ENCODE data around the gene RNASE4. TPM values are rescaled to one million over a fixed set of nuclear protein-coding genes. Genes with fewer than 3 reads are reported as not detected.

The RNASE4 gene
- total and polyA plus RNA-seq, 10 donors = 0.89 to 19.9 (median 9.1) TPM

GRCh38 chr14:20711261-20711660 lies 26.9 kb downstream of the RNASE4 start:
- Histone ChIP-seq H3K27ac (no peak overlapping the region), H3K9me3 (peaks cover 0 to 6% (median 1%) of the 10 kb centered on the region in 8 donors), H3K27me3 (replicated peaks in 1 of 7) (no peaks in the 10 kb centered on the region), H3K36me3 (no peaks in the 10 kb centered on the region), H3K4me1 (peaks cover 0 to 52% (median 15%) of the 10 kb centered on the region in 6 donors), H3K4me3 (no peak overlapping the region)
- DNase-seq = no peak
- intact Hi-C loops (cut with DNase I; ENCODE audit: low total_unique reads) = no loop called here
- TF ChIP-seq POLR2AphosphoS5 (IDR thresholded peaks at IDR 0.05) = no peak
- no peak for TF ChIP-seq POLR2A (IDR thresholded peaks at IDR 0.05)
- no peak for TF ChIP-seq CTCF (IDR thresholded peaks at IDR 0.05 in 8 of 11, conservative IDR thresholded peaks at IDR 0.05 in 3 of 11)
- 68 to 91% (median 75%) methylated on average over 4 of the region's 4 CpGs for WGBS, 5 donors

GRCh38 chr14:20711685-20712084 lies 27.3 kb downstream of the RNASE4 start:
- intact Hi-C loops (cut with DNase I; ENCODE audit: low total_unique reads) = no loop called here
- no peak for DNase-seq
- H3K4me1 ChIP-seq = peaks cover 0 to 50% (median 16%) of the 10 kb centered on the region in 6 donors
- H3K9me3 ChIP-seq = peaks cover 0 to 2% (median 0%) of the 10 kb centered on the region in 8 donors
- 41 to 70% (median 49%) methylated on average over 4 of the region's 4 CpGs for WGBS, 5 donors
- no peak overlapping the region for H3K4me3 ChIP-seq
- no peaks in the 10 kb centered on the region for H3K36me3 ChIP-seq
- TF ChIP-seq CTCF (IDR thresholded peaks at IDR 0.05 in 8 of 11, conservative IDR thresholded peaks at IDR 0.05 in 3 of 11) (no peak), POLR2AphosphoS5 (IDR thresholded peaks at IDR 0.05) (no peak), POLR2A (IDR thresholded peaks at IDR 0.05) (no peak)
- no peak overlapping the region for H3K27ac ChIP-seq
- H3K27me3 ChIP-seq (replicated peaks in 1 of 7) = no peaks in the 10 kb centered on the region

GRCh38 chr14:20712904-20713303 lies 28.5 kb downstream of the RNASE4 start:
- no peak for DNase-seq
- TF ChIP-seq CTCF (IDR thresholded peaks at IDR 0.05 in 8 of 11, conservative IDR thresholded peaks at IDR 0.05 in 3 of 11) (no peak), POLR2AphosphoS5 (IDR thresholded peaks at IDR 0.05) (no peak), POLR2A (IDR thresholded peaks at IDR 0.05) (no peak)
- H3K9me3 ChIP-seq = no peaks in the 10 kb centered on the region
- H3K27ac ChIP-seq = peak overlapping the region in 4 of 8 donors; percentile 91 to 96 (median 93)
- WGBS, 5 donors = 38 to 71% (median 66%) methylated on average over 2 of the region's 2 CpGs
- peaks cover 0 to 42% (median 17%) of the 10 kb centered on the region in 6 donors for H3K4me1 ChIP-seq
- intact Hi-C loops (cut with DNase I; ENCODE audit: low total_unique reads) = no loop called here
- no peak overlapping the region for H3K4me3 ChIP-seq
- no peaks in the 10 kb centered on the region for H3K27me3 ChIP-seq (replicated peaks in 1 of 7)
- no peaks in the 10 kb centered on the region for H3K36me3 ChIP-seq

GRCh38 chr14:20714593-20715250 lies 30.4 kb downstream of the RNASE4 start:
- no peak for TF ChIP-seq POLR2A (IDR thresholded peaks at IDR 0.05)
- TF ChIP-seq CTCF (IDR thresholded peaks at IDR 0.05 in 8 of 11, conservative IDR thresholded peaks at IDR 0.05 in 3 of 11) = no peak
- TF ChIP-seq POLR2AphosphoS5 (IDR thresholded peaks at IDR 0.05) = peak in 1 of 3 donors; percentile 76
- H3K4me1 ChIP-seq = peaks cover 0 to 47% (median 17%) of the 10 kb centered on the region in 6 donors
- peak overlapping the region in 1 of 8 donors; percentile 58 for H3K4me3 ChIP-seq
- no peaks in the 10 kb centered on the region for H3K9me3 ChIP-seq
- no peaks in the 10 kb centered on the region for H3K36me3 ChIP-seq
- WGBS, 5 donors = 34 to 64% (median 53%) methylated on average over 4 of the region's 4 CpGs
- H3K27ac ChIP-seq = peak overlapping the region; percentile 46 to 96 (median 80)
- DNase-seq = peak; percentile 86
- no peaks in the 10 kb centered on the region for H3K27me3 ChIP-seq (replicated peaks in 1 of 7)
- intact Hi-C loops (cut with DNase I; ENCODE audit: low total_unique reads) = no loop called here
